H1 (cell line): ENCODE measurements around the gene LYRM4.

Source experiments
- CBX8 ChIP-seq: fragments of 300-800, 300-1000 bp; sonication (generic); IDR thresholded peaks from 2 replicates; pipeline ENCODE4 v1.7.1; 2016; ENCODE audit warnings: low read depth, low read length, borderline replicate concordance
- CHD2 ChIP-seq: IDR thresholded peaks from 2 replicates; pipeline ENCODE4 v1.6.1; 2012; ENCODE audit warnings: low read length, improper control_type of control experiment
- CREB1 ChIP-seq: IDR thresholded peaks from 2 replicates; pipeline ENCODE4 v1.6.1; 2012; ENCODE audit warnings: inconsistent platforms
- CTCF ChIP-seq, 3 experiments: IDR thresholded peaks; 1 replicate in 2 of 3; 2 replicates in 1 of 3; pipeline versions ENCODE4 v1.5.1 to v1.6.1; 2011; ENCODE audit warnings: low read length in 3 of 3, mild to moderate bottlenecking in 3 of 3, inconsistent platforms in 2 of 3, low read depth in 1 of 3, moderate library complexity in 1 of 3; ENCODE audit not compliant: insufficient read depth in 1 of 3; ENCODE audit errors: control extremely low read depth in 1 of 3
- EZH2 ChIP-seq: fragments of 200-600 bp; sonication (generic); IDR thresholded peaks from 2 replicates; pipeline ENCODE4 v1.7.1; 2012; ENCODE audit warnings: low read depth, mild to moderate bottlenecking, moderate library complexity, low read length, inconsistent platforms; ENCODE audit not compliant: severe bottlenecking
- JUN ChIP-seq: IDR thresholded peaks from 2 replicates; pipeline ENCODE4 v1.6.1; 2011; ENCODE audit warnings: low read depth, mild to moderate bottlenecking, improper control_type of control experiment, low read length
- KDM5A ChIP-seq: fragments of 200-600 bp; IDR thresholded peaks from 2 replicates; pipeline ENCODE4 v1.7.1; 2012; ENCODE audit warnings: mild to moderate bottlenecking, low read length, inconsistent platforms, mixed read lengths
- NRF1 ChIP-seq: IDR thresholded peaks from 2 replicates; pipeline ENCODE4 v1.6.1; 2011; ENCODE audit warnings: mild to moderate bottlenecking, low read depth, low read length, improper control_type of control experiment
- PHF8 ChIP-seq: fragments of 200-600 bp; sonication (generic); conservative IDR thresholded peaks from 2 replicates; pipeline ENCODE4 v1.7.1; 2012; ENCODE audit warnings: low read depth, mild to moderate bottlenecking, inconsistent platforms, low read length, moderate library complexity
- POLR2A ChIP-seq, 2 experiments: IDR thresholded peaks; 1 replicate in 1 of 2; 2 replicates in 1 of 2; pipeline ENCODE4 v1.6.1; 2011; ENCODE audit warnings: low read depth in 2 of 2, low read length in 2 of 2, mild to moderate bottlenecking in 2 of 2; ENCODE audit errors: control extremely low read depth in 1 of 2
- RAD21 ChIP-seq, 2 experiments: IDR thresholded peaks in 1 of 2; conservative IDR thresholded peaks in 1 of 2; 2 replicates each; pipeline ENCODE4 v1.6.1; 2011; ENCODE audit warnings: low read depth in 2 of 2, low read length in 2 of 2, improper control_type of control experiment in 1 of 2, inconsistent platforms in 1 of 2, mild to moderate bottlenecking in 1 of 2, moderate library complexity in 1 of 2
- RFX5 ChIP-seq: IDR thresholded peaks from 2 replicates; pipeline ENCODE4 v1.6.1; 2011; ENCODE audit warnings: low read depth, low read length, improper control_type of control experiment, borderline replicate concordance
- USF2 ChIP-seq: IDR thresholded peaks from 2 replicates; pipeline ENCODE4 v1.6.1; 2011; ENCODE audit warnings: low read length, improper control_type of control experiment
- ZNF274 ChIP-seq: IDR thresholded peaks from 2 replicates; pipeline ENCODE4 v1.7.0; 2012; ENCODE audit warnings: low read length, borderline replicate concordance; ENCODE audit errors: extremely low read depth

- no peak for TF ChIP-seq USF2
- no peak for TF ChIP-seq ZNF274
- no peak for TF ChIP-seq POLR2A (IDR thresholded peaks at IDR 0.05; ENCODE audit: control extremely low read depth in 1 of 2, low read depth in 2 of 2, low read length in 2 of 2)
- no peak for TF ChIP-seq NRF1
- no peak for TF ChIP-seq CREB1
- TF ChIP-seq CTCF (IDR thresholded peaks at IDR 0.05; ENCODE audit: control extremely low read depth in 1 of 3, insufficient read depth in 1 of 3, low read depth in 1 of 3, low read length in 3 of 3), result no peak
- TF ChIP-seq RFX5, result no peak
- TF ChIP-seq KDM5A, result no peak
- TF ChIP-seq CHD2, result no peak
- no peak for TF ChIP-seq RAD21 (IDR thresholded peaks at IDR 0.05 in 1 of 2, conservative IDR thresholded peaks at IDR 0.05 in 1 of 2; ENCODE audit: low read depth in 2 of 2, low read length in 2 of 2)
- TF ChIP-seq CBX8, result no peak
- TF ChIP-seq PHF8, result no peak
- no peak for TF ChIP-seq EZH2
- TF ChIP-seq JUN, result no peak
Observed at GRCh38 chr6:5175635-5176034, 85.1 kb downstream of the LYRM4 start.
